Hypothalamus (tissue), 51 donors: ENCODE results near the gene GMNC.
"Not testable (repeated sequence)": the region's sequence is repeated elsewhere in the genome, so short reads cannot be mapped to it uniquely, and the experiment has no call there.

Source experiments
- DNase-seq, 51 donors: peaks; one replicate each; lab custom pipeline; 2025; lab: John Stamatoyannopoulos, UW

Gene GMNC, protein sequence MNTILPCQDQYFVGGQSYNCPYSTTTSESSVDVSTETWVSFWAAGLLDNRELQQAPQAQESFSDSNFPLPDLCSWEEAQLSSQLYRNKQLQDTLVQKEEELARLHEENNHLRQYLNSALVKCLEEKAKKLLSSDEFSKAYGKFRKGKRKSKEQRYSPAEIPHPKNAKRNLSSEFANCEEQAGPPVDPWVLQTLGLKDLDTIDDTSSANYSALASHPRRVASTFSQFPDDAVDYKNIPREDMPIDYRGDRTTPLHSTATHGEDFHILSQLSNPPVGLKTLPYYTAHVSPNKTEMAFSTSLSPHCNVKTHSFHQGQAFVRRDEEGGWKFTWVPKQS

DNA sequence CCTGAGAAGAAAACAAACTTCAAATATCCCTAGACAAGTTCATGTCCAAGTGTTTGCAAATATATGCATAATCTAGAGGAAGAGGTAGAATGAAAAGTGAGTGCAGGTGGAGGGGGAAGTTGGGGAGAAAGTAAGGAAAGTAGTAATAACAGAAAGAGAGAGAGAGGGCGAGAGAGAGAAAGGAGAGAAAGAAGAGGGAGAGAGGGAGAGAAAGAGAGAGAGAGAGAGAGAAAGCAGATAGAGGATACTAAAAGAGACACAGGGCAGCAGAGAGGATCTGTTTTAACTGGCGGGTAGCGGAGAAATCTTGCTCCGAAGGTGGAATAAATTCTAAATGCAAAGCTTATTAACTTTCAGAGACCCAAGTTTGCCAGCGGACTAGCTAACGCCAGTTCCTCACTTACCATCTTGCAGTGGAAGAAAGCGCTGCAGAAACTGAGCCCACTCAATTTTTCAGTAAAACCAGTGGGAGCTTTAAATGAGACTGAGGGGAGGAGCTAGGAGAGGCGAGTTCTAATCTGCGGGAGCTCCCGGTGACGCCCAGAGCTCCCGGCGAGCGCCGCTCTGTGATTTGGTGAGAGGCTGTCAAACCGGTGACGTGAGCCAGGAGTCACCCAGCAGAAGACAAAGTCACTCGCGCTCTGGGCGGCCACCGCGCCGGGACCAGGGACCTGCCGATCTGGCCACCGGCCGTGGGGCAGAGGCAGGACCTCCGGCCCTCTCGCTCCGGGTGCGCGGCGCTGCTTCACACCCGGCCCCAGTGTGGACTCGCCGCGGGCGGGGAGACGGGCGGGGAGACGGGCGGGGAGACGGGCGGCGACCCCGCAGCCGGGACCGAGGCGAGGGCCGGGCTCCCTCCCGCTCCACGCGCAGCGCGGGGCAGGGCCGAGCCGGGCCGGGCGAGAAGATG is at the start of gene GMNC:
TSS of gene GMNC (minus strand) at position 486 of the 910 bp plus-strand sequence. CDS start at position 407, 79 bp downstream.
- DNase-seq = peak in 48 of 51 donors; percentile 6 to 86 (median 62)

DNA sequence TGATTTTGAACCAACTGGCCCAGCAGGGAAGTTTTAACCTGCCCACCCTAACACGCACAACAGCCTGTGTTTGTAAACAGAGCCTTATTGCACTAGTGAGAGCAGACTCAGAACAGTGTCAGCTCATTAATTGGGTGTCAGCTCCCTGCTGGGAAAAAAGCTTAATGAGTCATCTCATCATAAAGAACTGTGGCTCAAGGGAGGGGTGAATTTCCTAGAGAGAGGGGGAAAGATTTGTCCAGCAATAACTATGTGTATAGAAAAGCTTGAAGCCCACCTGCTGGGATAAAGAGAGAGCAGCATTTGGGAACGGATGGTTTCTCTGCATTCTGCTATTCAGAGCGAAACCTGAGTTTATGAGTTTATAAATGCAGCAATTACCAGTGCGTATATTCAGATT is 48.9 kb upstream of the GMNC start:
- no peak for DNase-seq

DNA sequence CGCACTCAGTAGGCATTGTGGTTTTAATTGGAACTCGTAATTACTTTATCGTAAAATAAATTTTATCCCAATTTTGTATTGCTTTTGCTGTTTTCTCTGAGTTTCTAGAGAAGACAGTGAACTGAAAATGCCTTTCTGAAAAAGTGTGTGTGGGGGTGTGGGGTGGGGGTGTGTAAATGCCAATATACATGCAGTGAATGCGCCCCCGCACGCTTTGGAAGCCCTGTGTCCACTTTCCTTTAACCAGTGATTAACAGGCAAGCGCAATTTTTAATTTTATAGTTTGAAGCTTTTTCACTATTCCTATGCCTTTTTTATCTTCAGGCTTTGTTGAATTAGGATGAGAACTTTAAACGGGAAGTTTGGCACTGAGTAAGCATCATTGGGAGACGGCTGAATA is 47.4 kb upstream of the GMNC start:
- DNase-seq = no peak

GRCh38 chr3:190903156-190903555 is 40.7 kb upstream of the GMNC start:
- DNase-seq = no peak

DNA sequence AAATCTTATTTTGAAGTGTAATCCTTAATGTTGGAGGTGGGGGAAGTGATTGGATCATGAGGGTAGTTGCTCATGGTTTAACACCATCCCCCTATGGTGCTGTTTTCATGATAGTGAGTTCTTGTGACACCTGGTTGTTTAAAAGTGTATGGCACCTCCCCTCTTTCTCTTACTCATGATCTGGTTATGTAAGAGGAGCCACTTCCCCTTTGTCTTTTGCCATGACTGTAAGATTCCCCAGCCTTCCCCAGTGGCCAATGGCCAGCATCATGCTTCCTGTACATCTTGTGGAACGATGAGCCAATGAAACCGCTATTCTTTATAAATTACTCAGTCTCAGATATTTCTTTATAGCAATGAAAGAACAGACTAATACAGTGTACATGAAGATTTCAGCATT is 39.8 kb upstream of the GMNC start:
- DNase-seq = no peak

GRCh38 chr3:190892395-190892902 is 30.0 kb upstream of the GMNC start:
- DNase-seq = no peak

GRCh38 chr3:190886945-190887344 is 24.5 kb upstream of the GMNC start:
- DNase-seq = no peak

DNA sequence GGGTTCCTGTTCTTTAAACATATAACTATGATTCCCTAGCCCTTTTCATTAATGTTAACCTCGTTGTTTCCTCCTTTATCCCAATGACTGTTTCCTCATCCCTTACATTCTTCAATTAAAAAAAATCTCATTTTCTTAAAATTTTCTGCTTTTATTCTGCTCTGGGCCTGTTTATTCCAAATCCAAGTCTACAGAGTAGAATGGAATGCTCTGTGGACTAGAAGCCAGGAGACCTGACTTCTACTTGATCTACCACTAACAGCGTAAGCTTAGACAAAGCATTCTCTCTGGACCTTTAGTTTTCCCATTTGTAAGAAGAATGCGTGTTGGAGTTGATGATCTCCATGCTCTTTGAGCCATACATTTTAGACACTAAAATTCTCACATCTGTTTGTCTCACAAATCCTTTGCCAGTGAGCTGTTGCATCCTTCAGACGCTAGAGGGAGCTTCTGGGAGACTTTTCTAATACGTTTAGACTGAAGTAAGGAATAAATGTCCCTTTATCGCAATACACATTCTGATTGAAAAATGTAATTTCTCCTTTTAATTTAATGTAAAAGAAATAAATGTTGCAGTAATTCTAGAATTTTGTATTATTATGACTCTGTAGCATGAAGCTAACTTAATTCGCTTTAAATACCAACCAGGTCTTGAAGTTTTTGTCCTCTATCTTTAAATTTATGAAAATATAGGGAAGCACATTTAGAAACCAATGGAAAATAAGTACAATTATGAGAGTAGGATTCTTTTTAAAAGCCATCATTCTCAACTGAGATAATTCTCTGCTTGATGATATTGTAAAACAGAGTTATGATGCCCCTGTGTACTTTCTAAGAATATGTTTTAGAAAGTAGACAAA is 21.7 kb upstream of the GMNC start:
- DNase-seq = peak in 20 of 51 donors; percentile 1 to 39 (median 16)

DNA sequence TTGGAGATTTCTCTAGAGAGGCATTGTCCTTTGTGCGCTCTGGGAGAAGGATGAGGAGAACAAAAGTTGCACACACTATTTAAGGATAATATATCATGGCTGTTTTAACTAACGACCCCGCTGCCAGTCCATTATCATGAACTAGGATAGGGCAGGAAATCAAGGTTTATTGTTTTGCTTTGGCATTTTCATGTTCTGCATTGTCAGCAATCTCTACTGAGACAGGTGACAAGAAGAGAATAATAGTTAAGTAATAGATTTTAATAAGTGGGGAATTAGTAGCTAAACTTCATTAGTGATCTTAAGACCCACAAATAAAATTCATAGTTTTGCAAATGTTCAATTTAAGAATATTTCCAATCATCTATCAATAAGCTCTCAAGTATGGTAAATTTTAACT is 20.6 kb upstream of the GMNC start:
- no peak for DNase-seq

DNA sequence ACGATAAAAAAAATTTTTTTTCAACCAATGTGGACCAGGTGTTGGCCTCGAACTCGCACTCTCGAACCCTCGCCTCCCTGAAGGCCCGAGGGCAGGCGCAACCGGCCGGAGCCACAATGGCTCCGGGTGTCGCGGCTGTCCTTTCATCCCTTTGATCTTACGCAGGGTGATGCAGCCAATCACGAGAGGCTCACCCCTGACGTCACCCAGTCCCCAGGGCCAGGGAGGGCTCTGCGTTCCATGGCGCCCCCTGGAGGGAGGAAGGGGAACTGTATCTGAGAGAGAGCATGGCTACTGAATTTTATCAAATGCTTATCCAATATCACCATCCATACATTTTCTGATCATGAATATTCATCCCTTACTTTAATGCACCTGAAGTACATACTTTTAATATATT is 15.4 kb upstream of the GMNC start:
- DNase-seq = no peak

- DNase-seq = not testable (repeated sequence)
These were observed 13.9 kb upstream of the GMNC start for GRCh38 chr3:190876433-190876832.

- not testable (repeated sequence) for DNase-seq
These were observed 12.6 kb upstream of the GMNC start for GRCh38 chr3:190875061-190875460.

GRCh38 chr3:190870127-190870526 is 7.6 kb upstream of the GMNC start:
- no peak for DNase-seq

DNA sequence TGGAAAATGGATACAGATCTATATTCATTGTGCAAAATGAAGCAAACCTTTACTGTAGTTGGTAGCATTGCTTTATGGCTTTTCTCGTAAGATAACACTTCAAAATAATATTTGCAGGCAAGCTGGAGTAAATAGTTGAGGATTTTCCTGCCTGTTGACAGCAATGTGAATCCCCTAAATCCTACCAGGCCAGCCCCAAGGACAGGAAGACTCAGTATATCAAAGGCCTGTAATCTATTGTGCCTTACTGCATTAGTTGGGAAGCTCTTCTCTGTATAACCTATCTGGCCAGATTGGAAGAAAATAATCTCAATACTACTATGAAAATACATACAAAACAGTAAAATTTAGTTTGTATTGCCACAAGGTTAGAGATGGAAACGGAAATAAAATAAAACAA is 4.6 kb upstream of the GMNC start:
- DNase-seq = no peak

DNA sequence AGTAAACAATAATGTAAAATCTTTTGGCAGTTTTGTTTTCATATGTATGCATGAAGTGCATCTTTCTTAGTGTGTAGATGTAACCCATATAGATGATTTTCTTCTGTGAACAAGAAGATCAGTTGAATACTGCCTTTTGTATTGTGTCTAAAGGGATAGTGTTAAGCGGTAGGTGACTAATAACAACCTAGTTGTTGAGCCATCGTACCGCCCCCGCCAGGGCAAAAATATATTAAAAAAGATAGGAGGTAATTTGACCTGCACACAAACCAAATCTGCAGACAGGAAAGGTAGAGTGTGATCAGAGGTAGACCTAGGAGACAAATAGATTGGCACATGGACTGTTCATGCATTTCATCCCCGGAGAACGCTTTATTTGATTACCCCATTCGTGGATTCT is 3.3 kb upstream of the GMNC start:
- no peak for DNase-seq

GRCh38 chr3:190865419-190865818 is 2.9 kb upstream of the GMNC start:
- no peak for DNase-seq

- DNase-seq = no peak
These were observed 1.5 kb upstream of the GMNC start for GRCh38 chr3:190864002-190864401.

GRCh38 chr3:190863119-190863465 is 598 bp upstream of the GMNC start:
- DNase-seq = no peak

DNA sequence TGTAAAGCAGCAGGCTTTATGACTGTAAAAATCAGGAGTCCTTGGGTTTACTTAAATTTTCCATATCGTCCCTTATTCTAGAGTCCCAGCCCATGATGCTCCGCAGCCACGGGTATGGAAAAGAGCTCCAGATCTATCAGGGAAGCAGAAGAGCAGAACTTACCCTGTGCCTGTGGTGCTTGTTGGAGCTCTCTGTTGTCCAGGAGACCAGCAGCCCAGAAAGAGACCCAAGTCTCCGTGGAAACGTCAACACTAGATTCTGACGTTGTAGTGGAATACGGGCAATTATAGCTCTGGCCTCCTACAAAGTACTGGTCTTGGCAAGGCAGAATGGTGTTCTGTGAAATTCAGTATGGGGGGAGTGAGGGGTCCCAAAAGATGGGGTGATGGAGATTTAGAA is 2.0 kb downstream of the GMNC start:
- DNase-seq = peak in 20 of 51 donors; percentile 1 to 52 (median 13)

- no peak for DNase-seq
These were observed 7.3 kb downstream of the GMNC start for GRCh38 chr3:190855151-190855550.

- DNase-seq = no peak
These were observed 8.4 kb downstream of the GMNC start for GRCh38 chr3:190854062-190854461.
